NCI-H526 treated with DMSO at 0.1 percent for 48 hours (cell line): Measurements from ENCODE around the gene ZNF200.
"Not testable (repeated sequence)": the region's sequence is repeated elsewhere in the genome, so short reads cannot be mapped to it uniquely, and the experiment has no call there.

Experiments
- DNase-seq: peaks from one replicate; lab custom pipeline; 2025; lab: John Stamatoyannopoulos, UW

The ZNF200 gene

DNA sequence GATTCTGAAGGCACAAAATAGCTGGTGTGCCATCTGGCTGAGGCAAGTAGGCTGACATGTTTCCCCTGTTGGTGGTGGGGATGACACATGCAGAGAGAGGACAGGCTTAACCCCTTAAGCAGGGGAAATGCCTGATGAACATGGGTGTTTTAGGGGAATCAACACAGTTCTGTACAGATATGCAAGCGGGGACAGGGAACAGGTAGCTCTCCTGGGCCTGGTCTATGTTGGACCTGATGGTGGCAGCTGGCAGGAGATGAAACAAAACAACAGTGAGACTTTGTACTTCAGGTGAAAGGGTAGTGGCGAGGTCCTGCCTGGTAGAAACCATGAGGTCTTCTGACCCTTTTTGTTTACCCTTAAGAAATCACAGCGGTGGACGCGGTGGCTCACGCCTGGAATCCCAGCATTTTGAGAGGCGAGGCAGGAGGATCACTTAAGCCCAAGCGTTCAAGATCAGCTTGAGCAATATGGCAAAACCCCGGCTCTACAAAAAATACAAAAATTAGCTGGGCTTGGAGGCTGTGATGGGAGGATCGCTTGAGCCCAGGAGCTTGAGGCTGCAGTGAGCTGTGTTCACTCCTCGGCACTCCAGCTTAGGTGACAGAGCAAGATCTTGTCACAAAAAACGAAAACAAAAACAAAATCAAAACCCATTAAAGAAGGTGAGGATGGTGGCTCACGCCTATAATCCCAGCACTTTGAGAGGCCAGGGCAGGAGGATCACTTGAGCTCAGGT lies 36.5 kb downstream of the ZNF200 start:
- DNase-seq, result no peak

- DNase-seq, result not testable (repeated sequence)
Measured at GRCh38 chr16:3197694-3198333, 37.1 kb downstream of the ZNF200 start.

DNA sequence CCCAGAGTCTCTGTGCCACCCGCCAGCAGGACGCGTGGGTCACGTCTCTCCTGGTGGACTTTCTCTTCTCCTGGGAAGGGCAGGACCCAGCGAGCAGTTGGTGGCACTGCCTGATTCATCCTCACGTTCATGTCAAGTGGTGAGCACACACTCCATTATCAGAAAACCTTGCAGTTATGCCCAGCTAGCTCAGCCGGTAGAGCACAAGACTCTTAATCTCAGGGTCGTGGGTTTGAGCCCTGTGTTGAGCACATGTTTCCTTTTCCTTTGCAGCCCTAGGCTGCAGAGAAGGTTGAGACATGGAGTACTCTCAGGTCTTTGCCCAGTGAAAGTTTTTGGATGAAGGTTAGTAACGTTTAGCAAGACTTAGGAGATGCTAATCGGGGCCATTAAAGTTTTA lies 39.0 kb downstream of the ZNF200 start:
- no peak for DNase-seq

DNA sequence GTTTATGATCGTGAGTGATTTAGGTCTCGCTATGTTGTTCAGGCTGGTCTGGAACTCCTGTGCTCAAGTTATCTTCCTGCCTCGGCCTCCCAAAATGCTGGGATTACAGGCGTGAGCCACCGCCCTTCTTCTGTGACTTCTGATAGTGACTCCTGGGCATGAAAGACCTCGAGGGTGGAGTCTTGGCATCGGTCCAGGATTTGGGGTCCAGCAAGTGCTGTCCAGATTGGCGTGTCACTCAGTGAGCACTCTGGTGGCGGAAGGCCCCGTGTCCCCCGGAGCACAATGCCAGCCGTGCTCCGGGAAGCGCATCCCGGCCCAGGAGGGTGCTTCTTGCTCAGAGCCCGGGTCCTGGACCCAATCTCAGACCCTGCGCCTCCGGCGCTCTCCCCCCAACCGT lies 40.2 kb downstream of the ZNF200 start:
- DNase-seq, result no peak

- no peak for DNase-seq
Measured at GRCh38 chr16:3193221-3194212, 41.4 kb downstream of the ZNF200 start.

GRCh38 chr16:3192476-3193019 lies 42.4 kb downstream of the ZNF200 start:
- DNase-seq, result no peak

DNA sequence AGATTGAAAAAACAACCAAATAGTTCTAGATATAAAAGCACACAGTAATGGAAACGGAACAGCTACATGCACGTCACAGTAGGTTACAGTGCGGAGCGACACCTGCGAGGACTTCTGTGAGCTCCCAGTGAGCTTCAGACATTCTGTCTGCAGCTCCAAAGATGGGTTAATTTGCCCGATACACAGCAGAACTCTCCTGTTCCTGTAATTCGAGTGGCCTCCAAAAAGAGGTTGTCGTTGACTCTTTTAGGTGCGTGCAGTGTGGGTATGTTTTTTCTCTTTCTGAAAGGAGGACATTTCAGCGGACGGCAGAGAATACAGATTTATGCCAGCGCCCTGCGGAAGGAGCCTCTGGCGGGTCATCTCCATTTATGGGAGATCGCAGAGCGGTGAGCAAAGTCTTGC lies 44.0 kb downstream of the ZNF200 start:
- DNase-seq, result no peak

DNA sequence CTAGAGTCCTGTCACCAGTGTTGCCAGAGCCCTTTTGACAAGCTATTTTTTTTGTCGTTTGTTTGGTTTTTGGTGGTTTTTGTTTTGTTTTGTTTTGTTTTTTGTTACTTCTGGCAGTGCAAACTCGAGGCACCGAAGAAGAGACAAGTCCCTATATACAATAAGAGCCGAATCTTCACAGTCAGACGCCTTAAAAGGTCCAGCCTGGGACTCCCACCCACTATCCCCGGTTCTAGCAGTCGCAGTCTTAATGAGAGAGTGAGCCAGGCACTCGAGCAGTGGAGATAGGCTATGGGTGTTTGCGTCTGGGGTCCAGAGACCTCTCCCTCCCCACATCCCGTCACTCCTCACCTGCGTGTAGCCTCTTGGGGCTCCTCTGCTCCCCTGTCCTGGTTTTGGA lies 45.1 kb downstream of the ZNF200 start:
- DNase-seq, result no peak

- DNase-seq, result no peak
Measured at GRCh38 chr16:3188925-3189825, 45.8 kb downstream of the ZNF200 start.

DNA sequence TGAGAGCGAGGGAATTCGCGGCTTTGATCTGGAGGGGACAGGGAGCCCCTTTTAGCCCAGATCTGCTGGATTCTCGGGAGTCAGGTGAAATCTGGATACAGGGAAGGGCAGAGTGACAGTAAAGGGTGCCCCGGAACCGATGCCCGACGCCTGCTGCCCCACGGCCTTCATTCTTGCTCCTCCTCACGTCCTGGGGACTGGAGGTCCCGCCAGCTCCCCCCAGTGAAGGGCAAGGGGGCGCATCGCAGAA lies 46.4 kb downstream of the ZNF200 start:
- no peak for DNase-seq

DNA sequence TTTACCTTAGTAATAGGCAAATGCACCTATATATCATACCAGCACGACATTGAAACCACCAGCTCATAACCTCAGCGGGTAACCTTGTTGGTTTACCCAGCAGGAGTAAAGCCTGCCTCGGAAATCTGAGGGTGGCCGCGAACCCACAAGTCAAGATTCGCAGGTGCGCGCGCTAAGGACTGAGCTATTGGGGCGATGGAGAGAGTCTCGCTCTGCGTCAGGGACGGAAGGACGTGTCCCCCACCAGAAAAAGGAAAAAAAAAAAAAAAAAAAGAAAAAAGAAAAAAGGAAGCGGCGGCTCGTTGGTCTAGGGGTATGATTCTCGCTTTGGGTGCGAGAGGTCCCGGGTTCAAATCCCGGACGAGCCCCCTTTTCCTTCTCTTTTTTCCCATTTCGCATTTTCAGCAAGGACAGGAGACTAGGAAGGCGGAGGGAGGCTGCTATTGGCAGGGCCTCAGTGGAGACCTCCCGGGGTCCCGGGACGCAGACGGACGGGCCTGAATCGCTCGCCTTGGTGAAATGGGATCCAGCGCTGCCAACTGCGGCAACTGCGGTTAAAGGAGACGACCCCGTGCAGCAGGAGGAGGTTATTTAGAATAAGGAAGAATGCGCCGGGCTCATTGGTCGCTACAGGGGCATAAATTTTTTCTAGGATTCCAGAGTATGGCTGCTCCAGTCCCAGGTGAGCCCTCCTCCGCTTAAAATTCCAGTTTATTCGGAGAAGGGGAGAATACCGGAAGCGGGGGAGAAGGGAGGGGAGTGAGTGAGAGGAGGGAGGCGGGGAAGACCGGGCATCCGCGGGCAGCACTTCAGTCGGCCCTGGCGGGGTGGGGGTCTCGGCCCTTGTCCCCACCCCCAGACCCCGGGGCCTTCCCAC lies 46.9 kb downstream of the ZNF200 start, which contains the start of gene OR1F1:
Gene OR1F1 (plus strand): TSS at position 407 of the 877 bp plus-strand sequence.
- no peak for DNase-seq

DNA sequence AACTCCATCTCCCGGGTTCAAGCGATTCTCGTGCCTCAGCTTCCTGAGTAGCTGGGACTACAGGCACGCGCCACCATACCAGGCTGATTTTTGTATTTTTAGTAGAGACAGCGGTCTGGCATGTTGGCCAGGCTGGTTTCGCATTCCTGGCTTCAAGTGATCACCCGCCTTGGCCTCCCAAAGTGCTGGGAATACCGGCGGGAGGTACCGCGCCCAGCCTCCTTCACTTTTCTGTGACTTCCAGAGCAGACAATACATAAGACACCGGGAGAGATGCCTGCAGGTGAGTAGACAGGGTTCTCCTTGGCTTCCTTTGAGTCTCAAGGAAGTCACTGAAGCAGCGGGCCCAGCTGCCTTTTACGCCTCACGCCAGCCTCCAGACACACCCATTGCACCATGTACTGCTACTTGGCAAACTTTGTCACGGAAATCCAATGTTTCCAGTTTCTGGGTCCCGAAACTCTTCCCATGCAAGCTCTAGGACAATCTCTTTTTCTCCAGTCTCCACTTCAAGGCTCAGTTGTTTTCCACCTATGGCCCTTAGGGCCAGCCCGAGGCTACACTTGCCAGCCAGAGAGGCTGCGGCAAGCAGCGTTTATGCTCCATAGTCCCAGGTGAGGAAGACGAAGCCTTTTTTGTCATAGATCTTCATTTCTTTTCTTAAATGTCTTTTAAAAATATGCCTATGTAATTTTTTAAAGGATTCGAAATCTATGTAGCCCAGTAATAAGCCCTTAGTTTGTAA lies 47.8 kb downstream of the ZNF200 start:
- DNase-seq, result no peak

DNA sequence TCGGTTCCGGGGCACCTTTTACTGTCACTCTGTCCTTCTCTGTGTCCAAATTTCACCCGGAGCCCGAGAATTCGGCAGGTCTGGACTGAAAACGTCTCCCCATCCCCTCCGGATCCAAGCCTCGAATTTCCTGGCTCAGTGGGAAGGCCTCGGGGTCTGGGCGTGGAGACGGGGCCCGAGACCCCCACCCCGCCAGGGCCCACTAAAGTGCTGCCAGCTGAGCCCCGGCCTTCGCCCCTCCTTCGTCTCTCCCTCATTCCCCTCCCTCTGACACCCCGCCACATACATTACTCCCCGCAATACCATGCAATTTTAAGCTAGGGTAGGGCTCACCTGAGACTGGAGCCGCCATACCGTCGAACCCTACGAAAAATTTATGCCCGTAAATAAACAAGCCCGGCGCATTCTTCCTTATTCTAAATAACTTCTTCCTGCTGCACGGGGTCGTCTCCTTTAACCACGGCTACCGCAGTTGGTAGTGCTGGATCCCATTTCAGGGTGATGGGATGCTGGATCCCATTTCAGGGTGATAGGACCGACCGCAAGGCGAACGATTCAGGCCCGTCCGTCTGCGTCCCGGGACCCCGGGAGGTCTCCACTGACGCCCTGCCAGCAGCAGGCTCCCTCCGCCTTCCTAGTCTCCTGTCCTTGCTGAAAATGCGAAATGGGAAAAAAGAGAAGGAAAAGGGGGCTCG lies 51.4 kb downstream of the ZNF200 start:
- no peak for DNase-seq

DNA sequence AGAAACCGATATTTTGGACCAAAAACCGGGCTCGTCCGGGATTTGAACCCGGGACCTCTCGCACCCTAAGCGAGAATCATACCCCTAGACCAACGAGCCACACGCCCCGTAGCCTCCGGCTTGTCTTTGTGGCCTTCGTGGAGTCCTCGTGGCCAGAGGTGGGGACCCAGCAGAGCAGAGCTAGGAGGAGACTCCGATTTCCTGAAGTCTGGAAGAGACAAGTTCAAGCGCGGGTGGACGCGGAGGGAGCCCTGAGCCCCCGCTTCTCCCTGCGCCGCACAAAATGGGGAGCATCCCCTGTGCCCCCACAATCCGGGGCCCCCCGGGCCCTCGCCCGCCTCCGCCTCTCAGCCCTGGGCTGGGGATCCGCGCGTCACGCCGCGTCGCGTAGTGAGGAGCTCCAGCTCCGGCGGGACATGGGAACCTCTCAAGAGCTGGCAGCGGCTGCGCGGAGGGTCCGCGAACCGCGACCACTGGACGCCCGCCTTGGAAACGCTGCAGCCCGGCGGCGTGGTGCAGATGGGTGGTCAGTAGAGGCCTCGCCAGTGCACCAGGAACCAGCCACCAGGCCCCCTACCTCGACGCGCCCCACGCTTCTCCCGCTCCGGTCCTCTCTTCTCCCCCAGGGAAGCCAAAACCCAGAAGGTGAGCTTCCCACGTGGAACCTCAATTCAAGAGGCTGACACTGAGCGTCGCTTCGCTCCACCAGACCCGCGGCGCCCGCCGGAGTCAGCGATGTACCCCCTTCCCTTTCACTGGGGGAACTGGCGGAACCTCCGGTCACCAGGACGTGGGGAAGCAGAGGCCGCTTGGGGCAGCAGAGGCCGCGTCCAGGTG lies 52.1 kb downstream of the ZNF200 start:
- no peak for DNase-seq

- not testable (repeated sequence) for DNase-seq
Measured at GRCh38 chr16:3182293-3182607, 52.7 kb downstream of the ZNF200 start.

DNA sequence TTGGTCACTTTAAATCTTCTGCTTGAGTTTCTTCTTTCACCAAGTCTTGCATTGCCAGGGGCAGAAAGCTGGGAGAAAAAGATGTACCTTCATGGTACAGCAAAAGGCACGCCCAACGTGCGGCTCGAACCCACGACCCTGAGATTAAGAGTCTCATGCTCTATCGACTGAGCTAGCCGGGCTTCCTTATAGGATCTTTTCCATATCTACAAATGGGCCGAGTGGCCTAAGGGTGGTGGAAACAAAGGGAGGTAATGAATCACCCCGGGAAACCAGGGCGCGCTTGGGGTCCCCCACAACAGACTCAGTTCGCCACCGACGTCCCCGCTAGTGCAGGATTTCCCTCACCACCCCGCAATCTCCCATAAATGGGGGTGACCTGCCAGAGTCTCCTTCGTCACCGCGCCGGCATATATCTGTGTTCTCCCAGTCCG lies 54.5 kb downstream of the ZNF200 start:
- DNase-seq, result no peak

- DNase-seq, result no peak
Measured at GRCh38 chr16:3179651-3180050, 55.3 kb downstream of the ZNF200 start.
